ENCODE data around the gene PLA2G12A. TPM values are rescaled to one million over a fixed set of nuclear protein-coding genes. Genes with fewer than 3 reads are reported as not detected.
A peak's percentile ranks its signal among the peaks of the same experiment; 100 is the strongest.

The PLA2G12A gene
- total RNA-seq, 2 experiments from 2014 or later, result 9.6 to 10.5 TPM

- no peaks in the 10 kb centered on the region for H3K27me3 ChIP-seq (ENCODE audit: control insufficient read depth in 1 of 2, insufficient read depth in 2 of 2, low read length in 2 of 2)
- H3K9me3 ChIP-seq (ENCODE audit: control insufficient read depth in 1 of 2, insufficient read depth in 1 of 2, low read length in 2 of 2), result no peaks in the 10 kb centered on the region
- Mint-ChIP-seq H3K36me3 (ENCODE audit: low read depth) (peaks cover 29% of the 10 kb centered on the region), H3K27ac (no peak overlapping the region), H3K4me3 (no peak overlapping the region), H3K9me3 (no peaks in the 10 kb centered on the region), H3K4me1 (ENCODE audit: low read depth) (peaks cover 10% of the 10 kb centered on the region), H3K27me3 (no peaks in the 10 kb centered on the region)
- no peak for TF ChIP-seq CTCF (IDR thresholded peaks at IDR 0.05)
- intact Hi-C loops (cut with DNase I, micrococcal nuclease), result loop anchor here in 1 of 2 experiments (10.0 kb wide), 1 partner anchor 106 kb away; the partner anchor contains the start of gene GAR1
- no peak overlapping the region for H3K27ac ChIP-seq (ENCODE audit: low read depth in 1 of 2, low read length in 2 of 2)
- POLR2A ChIA-PET, result no interaction called here
- H3K4me1 ChIP-seq (ENCODE audit: insufficient read depth, low read length), result peaks cover 7% of the 10 kb centered on the region
- DNase-seq (no peak), ATAC-seq (ENCODE audit: poor library complexity) (no peak)
- peaks cover 11% of the 10 kb centered on the region for H3K36me3 ChIP-seq (ENCODE audit: insufficient read depth, low read length)
- CTCF ChIA-PET, result no interaction called here
- no peak overlapping the region for H3K4me3 ChIP-seq (ENCODE audit: low read length)
Observed at GRCh38 chr4:109708435-109708834, 21.4 kb downstream of the PLA2G12A start.

DNA sequence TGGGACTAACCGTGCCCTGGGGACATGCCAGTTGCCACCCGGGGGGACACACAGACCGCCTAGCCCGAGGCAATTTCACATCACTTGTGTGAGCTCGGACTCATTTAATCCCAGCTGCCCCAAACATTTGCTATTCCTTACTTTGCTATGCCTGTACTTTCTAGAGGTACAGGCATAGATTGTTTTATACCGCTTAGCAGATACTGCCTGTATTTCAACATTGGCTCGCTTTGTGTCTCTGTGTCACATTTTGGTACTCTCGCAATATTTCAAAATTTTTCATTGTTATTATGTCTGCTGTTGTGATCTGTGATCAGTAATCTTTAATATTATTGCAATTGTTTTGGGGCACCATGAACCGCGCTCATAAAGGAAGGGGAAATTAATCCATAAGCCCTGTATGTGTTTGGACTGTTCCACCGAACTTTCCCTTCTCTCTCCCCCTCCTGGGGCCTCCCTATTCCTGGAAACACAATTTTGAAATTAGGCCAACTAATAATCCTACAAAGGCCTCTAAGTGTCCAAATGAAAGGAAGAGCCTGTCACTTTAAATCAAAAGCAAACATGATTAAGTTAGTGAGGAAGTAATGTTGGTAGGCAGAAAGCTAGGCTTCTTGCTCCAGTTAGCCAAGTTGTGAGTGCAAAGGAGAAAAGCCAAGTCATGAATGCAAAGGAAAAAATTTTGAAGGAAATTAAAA, 26.1 kb downstream of the PLA2G12A start:
- ChIA-PET CTCF (interaction anchor here (0.8 to 2.0 kb wide), 8 partner anchors 13 to 271 kb away, joined by 3 to 13 read pairs (median 3); partner anchors contain the start of gene PLA2G12A), POLR2A (interaction anchor here (0.8 to 8.2 kb wide), 8 partner anchors 13 to 144 kb away, joined by 3 to 46 read pairs (median 5); partner anchors contain the start of gene MCUB)
- Mint-ChIP-seq H3K9me3 (no peaks in the 10 kb centered on the region), H3K4me1 (ENCODE audit: low read depth) (peaks cover 42% of the 10 kb centered on the region), H3K27me3 (no peaks in the 10 kb centered on the region), H3K4me3 (peak overlapping the region; percentile 97), H3K36me3 (ENCODE audit: low read depth) (peaks cover 32% of the 10 kb centered on the region), H3K27ac (peak overlapping the region; percentile 96)
- ATAC-seq (ENCODE audit: poor library complexity) (no peak), DNase-seq (no peak)
- intact Hi-C loops (cut with DNase I, micrococcal nuclease), result loop anchor here (1.0 to 10.0 kb wide), 5 partner anchors 111 to 272 kb away; partner anchors contain the start of genes GAR1 (in 1 of the 2), MCUB (in 1 of the 2) and SEC24B (in 1 of the 2)
- TF ChIP-seq CTCF (IDR thresholded peaks at IDR 0.05), result no peak
- H3K27ac ChIP-seq (ENCODE audit: low read depth in 1 of 2, low read length in 2 of 2), result peak overlapping the region; percentile 32 to 42
- H3K36me3 ChIP-seq (ENCODE audit: insufficient read depth, low read length), result no peaks in the 10 kb centered on the region
- H3K4me1 ChIP-seq (ENCODE audit: insufficient read depth, low read length), result peaks cover 33% of the 10 kb centered on the region
- H3K4me3 ChIP-seq (ENCODE audit: low read length), result peak overlapping the region; percentile 80
- H3K9me3 ChIP-seq (ENCODE audit: control insufficient read depth in 1 of 2, insufficient read depth in 1 of 2, low read length in 2 of 2), result no peaks in the 10 kb centered on the region
- no peaks in the 10 kb centered on the region for H3K27me3 ChIP-seq (ENCODE audit: control insufficient read depth in 1 of 2, insufficient read depth in 2 of 2, low read length in 2 of 2)

DNA sequence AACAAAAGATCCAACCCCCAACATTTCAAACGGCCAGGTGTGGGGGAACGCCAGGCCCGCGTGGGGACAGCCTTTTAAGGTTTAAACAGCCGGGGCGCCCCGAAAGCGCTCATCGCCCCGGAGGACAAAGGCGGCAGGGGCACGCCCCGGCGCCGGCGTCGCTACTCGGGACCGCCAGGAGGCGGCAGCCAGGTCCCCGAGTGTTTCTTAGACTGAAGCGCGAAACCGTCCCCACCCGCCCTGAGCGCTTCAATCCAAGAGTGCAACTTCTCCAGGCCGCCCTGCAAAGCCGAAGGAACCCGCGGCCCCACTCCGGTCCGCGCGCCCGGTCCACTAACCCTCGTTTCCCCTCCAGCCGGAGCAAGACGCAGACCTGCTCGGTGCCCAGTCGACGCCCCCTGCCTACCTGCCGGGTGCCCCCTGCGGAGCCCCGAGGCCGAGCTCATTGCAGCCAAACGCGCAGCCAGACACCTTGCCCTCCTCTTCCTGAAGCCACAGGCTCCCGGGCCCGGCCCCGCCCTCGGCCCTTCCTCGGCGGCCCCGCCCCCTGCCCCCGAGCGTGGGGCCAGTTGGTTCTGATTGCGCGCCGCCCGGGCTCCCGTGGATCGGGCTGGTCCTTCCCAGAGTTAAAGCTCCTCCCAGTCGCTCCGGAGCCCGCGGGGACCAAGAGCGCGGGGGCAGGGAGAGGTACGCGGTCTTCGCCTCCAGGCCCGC, 26.8 kb downstream of the PLA2G12A start, which contains the start of gene CASP6:
Gene CASP6, minus strand, starts transcription at position 496 of the 714 bp plus-strand sequence. Its CDS starts 50 bp downstream, at position 446.
- peak; percentile 78 for TF ChIP-seq CTCF (IDR thresholded peaks at IDR 0.05)
- Mint-ChIP-seq H3K4me1 (ENCODE audit: low read depth) (peaks cover 50% of the 10 kb centered on the region), H3K9me3 (no peaks in the 10 kb centered on the region), H3K27ac (peak within 1 kb of the TSS; percentile 96), H3K36me3 (ENCODE audit: low read depth) (peaks cover 36% of the 10 kb centered on the region), H3K4me3 (peak within 1 kb of the TSS; percentile 97), H3K27me3 (no peaks in the 10 kb centered on the region)
- Histone ChIP-seq H3K36me3 (ENCODE audit: insufficient read depth, low read length) (no peaks in the 10 kb centered on the region), H3K27ac (ENCODE audit: low read depth in 1 of 2, low read length in 2 of 2) (peak within 1 kb of the TSS; percentile 39 to 60), H3K4me1 (ENCODE audit: insufficient read depth, low read length) (peaks cover 33% of the 10 kb centered on the region), H3K9me3 (ENCODE audit: control insufficient read depth in 1 of 2, insufficient read depth in 1 of 2, low read length in 2 of 2) (no peaks in the 10 kb centered on the region), H3K27me3 (ENCODE audit: control insufficient read depth in 1 of 2, insufficient read depth in 2 of 2, low read length in 2 of 2) (no peaks in the 10 kb centered on the region), H3K4me3 (ENCODE audit: low read length) (peak within 1 kb of the TSS; percentile 80)
- ATAC-seq (ENCODE audit: poor library complexity) (peak; percentile 90), DNase-seq (peak; percentile 62 to 90 (median 73))
- intact Hi-C loops (cut with DNase I, micrococcal nuclease), result loop anchor here (1.0 to 10.0 kb wide), 6 partner anchors 112 to 271 kb away; partner anchors contain the start of genes GAR1 (in 1 of the 2), MCUB (in 1 of the 2) and SEC24B (in 1 of the 2)
- ChIA-PET CTCF (interaction anchor here (0.6 to 2.0 kb wide), 10 partner anchors 12 to 142 kb away, joined by 3 to 13 read pairs (median 3); partner anchors contain the start of gene PLA2G12A), POLR2A (interaction anchor here (0.7 to 8.2 kb wide), 11 partner anchors 12 to 1983 kb away, joined by 3 to 46 read pairs (median 4); partner anchors contain the start of genes MCUB and PAPSS1)

Data from CD4-positive, alpha-beta T cell (primary cell).